Stimulated activated CD4-positive, alpha-beta T cell treated with anti-CD3 and anti-CD28 coated beads, Interleukin-1b, Interleukin-23, amount 100 ng/mL, for 4 hours (primary cell): Measurements from ENCODE around the gene URB2.
"Not testable (repeated sequence)": the region's sequence is repeated elsewhere in the genome, so short reads cannot be mapped to it uniquely, and the experiment has no call there.

Source experiments
- DNase-seq, 2 donors: peaks; one replicate each; pipeline ENCODE4 v3.0.0-alpha.2; 2020; ENCODE audit warnings: low read depth in 2 of 2

URB2 gene

DNA sequence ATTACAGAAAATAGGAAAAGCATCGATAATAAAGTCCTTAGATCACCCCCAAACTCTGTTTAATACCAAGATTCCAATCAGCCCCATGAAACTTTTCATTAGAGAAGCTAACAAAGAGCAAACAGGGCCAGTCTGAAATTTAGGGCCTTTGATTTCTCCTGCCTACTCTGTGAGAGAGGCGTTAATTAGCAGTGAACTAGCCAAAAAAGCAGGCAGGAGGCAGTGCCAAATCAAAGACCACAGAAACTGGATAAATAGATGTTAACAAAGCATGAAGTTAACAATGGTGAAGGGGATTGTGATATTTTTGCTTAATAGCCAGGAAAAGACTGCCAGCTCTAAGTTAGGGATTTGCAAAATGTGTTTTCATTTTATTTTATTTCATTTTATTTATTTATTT lies 11.3 kb upstream of the URB2 start:
- no peak for DNase-seq

DNA sequence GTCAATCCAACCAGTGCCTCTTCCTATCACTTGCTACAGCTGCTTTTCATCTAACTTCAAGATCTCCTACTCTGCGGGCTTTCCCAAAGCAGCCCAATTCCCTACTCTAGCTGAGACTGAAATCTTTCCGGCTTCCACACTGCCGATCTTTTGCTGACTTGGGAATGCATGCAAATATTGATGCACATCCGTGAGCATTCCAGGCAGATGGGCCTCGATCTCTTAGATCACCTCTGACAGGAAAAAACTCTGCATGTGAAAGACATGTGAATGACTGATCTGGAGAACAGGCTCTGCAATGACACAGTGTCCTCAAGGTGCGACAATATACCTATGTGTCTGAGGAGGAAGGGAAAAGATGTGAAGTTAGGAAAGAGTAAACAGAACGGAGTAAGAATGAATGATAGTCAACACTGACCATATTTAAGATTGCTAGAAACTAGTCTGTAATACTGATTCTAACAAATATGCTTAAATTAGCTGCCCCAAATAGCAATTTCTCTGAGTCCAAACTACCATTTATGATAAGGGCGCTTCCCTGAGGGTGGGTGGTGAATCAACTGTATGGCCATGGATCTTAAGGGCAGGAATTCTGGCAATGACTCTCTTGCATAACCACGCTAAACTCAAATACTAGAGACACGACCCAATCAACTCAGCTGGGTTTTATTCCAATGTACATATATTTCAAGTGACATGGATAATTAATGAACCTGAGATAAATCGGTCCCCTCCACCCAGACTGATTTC lies 8.5 kb upstream of the URB2 start:
- no peak for DNase-seq

DNA sequence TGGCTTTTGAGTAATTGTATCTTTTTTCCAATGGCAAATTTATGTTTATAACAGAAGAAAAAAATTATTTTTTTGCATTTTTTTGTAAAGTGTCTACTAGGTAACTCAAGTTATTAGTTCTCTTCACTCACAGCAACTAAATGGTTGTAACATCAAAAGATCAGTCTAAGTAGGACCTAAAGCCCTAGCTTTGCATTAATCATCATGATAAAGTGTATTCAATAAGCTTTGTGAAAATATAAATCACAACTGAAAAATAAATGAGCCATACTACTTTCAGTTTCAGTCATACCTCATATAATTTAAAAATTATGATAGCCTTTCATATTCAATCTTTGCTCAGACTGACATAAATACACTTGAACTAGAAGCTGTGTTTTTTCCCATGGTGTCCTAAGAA lies 7.0 kb upstream of the URB2 start:
- DNase-seq, result no peak

DNA sequence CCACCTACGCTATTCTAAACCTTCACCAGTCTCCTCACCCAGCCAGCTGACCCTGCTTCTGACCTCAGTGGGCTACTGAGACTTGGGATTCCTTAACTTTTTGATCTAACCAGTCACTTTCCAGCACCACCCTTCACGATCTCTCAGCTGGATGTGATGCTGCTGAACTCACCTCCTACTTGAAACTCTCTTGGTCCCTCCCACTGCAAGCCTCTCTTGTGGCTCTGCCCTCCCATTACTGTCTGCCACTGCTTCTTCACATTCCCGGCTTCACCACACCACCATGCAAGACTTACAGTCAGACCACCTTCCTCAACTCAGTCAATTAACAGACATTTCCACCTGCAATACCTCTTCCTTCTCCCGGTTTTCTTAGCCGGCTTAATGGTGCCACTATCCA lies 6.4 kb upstream of the URB2 start:
- no peak for DNase-seq

DNA sequence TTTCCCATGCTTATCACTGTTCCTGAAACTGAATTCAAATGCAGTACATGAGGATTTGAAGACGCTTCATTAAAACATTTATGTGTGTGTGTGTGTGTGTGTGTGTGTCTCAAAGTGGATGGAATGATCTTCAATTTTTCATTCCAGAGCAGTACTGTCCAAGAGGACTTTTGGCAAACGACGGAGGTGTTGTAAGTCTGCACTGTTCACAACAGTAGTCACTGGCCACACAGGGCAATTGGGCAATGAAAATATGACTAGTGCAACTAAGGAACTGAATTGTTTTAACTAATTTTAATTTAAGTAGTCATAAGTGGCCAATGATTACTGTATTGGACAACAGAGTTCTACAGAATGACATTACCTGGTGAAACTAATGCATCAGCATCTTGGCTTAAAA lies 5.2 kb upstream of the URB2 start:
- no peak for DNase-seq

DNA sequence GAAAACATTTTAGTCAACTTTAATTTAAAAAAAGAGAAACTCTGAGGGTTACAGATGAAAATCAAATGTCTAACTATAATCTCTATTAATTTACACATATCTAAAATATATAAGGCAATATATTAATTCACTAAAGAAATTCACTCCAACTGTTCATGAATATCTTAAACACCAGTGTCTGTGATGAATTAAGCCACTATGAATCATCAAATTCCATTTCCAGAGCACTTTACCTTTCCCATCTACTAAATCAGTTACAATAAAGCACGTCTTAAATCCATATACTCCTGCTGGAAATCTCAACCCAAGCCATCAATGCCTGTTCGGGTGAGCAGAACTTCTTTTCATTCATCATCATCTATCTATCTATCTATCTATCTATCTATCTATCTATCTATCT lies 4.4 kb upstream of the URB2 start:
- DNase-seq, result no peak

DNA sequence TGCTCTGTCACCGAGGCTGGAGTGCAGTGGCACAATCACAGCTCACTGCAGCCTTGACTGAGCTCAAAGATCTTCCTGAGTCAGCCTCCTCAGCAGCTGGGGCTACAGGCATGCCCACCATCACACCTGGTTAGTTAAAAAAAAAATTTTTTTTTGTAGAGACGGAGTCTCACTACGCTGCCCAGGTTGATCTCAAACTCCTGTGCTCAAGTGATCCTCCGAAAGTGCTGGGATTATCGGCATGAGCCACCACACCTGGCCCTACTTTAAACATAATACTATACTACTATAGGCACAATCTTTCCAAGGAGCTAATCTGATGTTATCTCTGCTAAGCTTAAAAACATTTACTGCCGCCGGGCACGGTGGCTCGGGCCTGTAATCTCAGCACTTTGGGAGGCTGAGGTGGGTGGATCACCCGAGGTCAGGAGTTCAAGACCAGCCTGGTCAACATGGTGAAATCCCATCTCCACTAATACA lies 3.4 kb upstream of the URB2 start:
- DNase-seq, result not testable (repeated sequence)

DNA sequence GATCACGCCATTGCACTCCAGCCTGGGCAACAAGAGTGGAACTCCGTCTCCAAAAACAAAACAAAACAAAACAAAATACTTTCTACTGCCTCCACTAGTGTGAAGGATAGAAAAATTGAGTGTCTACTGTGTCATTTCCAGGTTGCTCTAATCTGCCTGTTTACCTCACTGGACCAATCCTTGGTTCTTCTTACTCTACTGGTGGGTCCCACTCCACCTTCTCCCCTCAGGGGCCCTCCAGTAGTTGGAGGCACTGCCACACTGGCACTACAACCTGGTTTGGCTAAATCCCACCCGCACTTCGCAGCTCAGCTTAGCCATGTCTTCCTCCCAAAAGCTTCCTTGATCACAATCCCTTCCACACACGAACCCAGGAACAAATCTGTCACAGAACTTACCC lies 2.8 kb upstream of the URB2 start:
- no peak for DNase-seq

DNA sequence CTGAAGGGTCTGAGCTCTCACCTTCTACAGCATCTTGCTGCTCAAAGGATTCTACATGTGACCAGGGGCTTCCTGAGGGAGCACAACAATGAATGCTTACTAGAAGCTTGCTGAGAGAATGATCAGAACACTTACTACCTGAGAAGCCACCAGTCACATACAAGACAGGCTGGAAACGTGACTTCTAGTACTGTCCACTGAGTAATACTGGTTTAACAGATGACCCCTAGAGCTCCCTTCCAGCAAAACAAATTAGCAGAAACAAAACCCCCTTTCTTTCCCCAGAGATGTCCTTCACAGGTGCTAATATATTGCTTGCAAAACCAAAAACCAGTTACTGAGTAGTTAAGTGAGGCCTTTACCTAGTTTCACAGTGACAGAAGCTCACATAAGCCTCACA lies 2.2 kb upstream of the URB2 start:
- DNase-seq, result no peak

DNA sequence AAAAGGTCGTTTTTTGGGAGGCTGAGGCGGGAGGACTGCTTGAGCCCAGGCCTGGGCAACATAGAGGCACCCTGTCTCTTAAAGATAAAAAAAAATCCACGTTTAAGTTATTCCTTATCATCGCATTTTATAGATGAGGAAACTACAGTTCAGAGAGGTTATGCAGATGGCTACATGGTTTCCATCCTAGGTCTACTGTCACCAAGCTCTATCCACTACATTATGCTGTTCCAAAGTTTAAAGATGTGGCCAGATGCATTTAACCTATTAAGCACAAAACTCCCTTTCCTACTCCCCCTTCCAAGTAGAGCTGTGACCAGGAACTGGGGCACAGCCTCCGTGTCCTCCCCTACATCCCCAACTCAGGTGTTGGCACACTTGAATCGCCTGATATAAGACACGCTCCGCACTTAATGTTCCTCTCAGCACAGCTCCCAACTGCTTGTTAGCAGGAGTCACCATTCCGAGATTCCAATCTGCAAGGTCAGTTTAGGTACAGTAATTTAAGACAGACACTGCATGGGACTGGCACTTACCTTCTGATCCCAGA lies 1.5 kb upstream of the URB2 start:
- no peak for DNase-seq

DNA sequence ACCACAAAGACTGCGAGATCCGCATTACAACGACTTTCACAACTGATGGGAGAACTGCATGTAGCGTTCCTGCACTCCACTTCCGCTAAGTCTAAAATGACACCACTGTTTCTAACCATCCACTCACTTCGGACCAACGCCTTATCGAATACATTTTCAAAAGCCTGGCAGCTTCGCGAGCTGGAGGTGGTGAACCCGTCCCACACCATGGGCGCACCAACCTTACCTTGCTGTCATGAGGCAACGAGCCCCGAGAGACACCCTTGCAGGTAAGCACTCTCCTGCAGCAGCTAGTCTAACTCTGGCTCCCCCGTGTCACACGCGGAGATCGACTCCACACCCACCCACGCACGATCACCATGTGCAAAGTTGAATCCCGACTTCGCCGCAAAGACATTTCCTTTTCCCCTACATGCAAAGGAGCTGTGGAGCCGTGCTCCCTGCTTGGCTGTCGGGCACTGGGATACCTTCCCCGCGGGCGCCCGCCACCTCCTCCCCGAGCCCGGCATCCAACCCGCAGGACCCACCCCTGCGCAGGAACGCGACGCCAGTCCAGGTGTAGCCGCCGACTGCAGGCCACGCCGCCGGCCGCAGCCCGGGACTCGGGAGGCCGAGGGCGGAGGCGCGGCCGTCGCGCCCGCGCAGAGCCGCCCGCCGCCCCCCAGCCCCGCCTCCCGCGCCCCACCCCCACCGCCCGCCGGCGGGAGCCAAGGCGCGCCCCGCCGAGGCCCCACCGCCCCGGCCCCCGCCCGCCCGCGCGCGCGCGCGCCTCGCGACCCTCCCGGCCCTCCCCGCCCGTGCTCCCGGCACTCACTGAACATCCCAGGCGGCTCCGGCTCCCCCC lies 754 bp upstream of the URB2 start:
- DNase-seq, result peak; percentile 46 to 52

DNA sequence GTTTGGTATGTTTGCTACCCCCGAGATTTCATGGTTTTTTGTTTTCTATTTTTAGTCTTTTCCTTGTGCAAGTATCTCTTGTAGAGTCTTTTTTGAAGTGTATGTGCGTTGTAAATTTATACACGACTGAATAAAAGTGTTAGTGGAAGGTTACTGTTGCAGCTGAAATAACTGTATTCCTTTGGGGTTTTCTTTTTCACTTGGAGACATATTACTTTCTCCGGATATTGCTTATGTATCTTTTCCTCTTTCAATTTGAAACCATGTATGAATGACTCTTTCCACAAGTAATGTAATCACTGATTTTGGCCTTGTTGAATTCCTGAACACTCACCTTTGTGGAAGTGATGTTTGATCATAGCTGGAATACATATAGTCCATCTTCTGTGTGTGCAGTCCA lies 956 bp downstream of the URB2 start:
- DNase-seq, result no peak

DNA sequence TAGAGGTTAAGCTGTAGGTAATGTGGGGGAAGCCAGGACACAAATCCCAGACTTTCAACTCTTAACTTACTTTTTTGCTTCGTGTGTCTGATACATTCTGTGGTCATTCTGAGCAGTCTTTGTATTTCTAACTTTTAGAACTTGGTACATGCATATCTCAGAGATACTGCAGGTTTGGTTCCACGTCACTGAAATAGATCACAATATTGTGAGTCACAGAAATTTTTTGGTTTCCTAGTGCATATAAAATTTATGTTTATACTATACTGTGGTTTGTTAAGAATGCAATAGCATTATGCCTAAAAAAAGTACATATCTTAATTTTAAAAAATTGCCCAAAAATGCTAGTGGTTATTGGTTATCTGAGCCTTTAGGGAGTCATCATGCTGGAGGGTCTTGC lies 3.2 kb downstream of the URB2 start:
- no peak for DNase-seq

DNA sequence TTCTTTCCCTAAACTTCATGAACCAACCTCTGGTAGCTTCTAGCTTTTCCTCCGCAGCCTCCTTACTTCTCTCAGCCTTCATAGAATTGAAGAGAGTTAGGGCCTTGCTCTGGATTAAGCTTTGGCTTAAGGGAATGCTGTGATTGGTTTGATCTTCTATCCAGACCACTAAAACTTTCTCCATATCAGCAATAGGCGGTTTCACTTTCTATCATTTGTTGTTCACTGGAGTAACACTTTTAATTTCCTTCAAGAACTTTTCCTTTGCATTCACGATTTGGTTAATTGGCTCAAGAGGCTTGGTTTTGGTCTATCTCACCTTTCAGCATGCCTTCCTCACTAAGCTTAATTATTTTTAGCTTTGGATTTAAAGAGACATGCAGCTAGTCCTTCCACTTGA lies 5.1 kb downstream of the URB2 start:
- DNase-seq, result no peak

DNA sequence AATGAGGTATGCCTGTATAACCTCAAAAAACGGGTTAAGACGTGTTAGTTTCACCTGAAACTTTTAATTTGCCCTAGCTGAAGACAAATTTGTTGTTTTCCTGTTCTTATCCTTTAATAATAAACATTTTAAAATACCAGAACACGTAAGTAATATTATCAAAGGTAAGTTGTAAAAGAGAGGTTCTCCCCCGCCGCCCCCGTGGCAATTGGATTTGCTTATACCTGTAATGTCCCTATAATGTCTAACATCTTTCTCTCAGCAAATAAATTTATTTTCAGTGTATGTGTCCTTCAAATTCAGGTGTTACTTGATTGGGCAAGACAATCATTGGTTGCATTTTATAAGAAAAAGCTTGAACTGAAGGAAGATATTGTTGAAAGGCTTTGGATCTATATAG lies 5.9 kb downstream of the URB2 start:
- DNase-seq, result no peak

DNA sequence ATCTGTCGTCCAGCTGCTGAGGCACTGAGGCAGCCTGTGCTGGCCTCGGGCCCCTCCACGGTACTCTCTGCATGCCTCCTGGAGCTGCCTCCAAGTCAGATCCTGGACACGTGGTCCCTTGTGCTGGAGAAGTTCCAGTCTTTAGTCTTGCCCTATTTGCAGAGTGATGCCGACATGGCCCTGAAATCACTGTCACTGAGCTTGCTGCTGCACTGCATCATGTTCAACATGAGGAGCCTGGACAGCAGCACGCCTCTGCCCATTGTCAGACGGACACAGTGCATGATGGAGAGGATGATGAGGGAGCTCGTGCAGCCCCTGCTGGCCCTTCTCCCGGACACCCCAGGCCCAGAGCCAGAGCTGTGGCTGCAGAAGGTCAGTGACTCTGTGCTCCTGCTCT lies 10.0 kb downstream of the URB2 start:
- no peak for DNase-seq

DNA sequence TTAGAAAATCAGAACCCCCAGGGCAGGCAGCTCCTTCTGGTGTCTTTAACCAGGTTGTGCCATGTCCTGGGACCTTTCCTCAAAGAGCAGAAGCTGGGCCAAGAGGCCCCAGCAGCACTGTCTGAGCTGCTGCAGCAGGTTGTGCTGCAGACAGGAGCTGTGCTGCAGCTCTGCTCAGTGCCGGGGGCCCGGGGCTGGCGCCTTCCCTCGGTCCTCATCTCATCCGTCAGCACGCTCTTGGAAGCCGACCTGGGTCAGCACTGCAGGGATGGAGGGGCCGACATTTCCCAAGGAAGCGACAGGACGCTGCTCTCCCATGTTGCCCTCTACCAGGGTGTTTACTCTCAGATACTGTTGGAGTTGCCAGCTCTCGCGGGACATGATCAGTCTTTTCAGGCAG lies 11.7 kb downstream of the URB2 start:
- DNase-seq, result no peak

DNA sequence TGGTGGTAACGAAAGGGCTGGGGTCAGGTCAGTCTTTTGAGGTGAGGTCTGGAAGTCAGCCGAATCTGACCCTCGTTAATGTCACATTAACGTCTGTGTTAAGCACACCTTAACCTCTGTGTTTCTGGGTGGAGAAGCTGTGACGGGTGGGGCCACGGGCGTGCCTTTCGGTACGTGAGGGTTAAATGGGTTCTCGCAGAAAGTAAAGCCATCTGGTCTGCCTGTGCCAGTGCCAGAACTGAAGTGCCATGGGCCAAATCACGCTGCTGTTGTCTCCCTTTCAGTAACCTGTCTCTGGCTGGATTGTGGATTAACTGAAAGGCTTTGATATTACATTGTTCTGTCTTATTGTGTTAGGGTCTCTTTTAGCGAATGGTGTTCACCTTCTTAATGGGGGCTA lies 14.4 kb downstream of the URB2 start:
- no peak for DNase-seq

DNA sequence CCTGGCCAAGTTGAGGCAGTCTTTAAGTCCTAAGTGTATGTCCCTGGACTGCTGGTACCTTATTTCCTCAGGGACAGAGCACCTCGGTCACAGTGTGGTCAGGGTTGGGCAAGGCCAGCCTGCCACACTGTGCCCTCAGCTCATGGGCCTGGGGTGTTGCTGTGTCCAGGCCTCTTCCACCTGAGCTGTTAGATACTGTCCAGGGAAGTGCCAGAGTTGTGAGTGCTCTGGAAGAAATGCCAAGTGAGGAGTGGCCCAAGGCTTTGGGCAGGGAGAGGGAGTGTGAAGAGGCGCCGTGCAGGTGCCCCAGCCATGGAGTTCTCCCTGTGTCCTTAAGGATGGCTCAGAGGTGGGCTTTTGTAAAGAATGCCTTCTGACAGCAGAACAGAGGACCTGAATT lies 15.3 kb downstream of the URB2 start:
- DNase-seq, result no peak

DNA sequence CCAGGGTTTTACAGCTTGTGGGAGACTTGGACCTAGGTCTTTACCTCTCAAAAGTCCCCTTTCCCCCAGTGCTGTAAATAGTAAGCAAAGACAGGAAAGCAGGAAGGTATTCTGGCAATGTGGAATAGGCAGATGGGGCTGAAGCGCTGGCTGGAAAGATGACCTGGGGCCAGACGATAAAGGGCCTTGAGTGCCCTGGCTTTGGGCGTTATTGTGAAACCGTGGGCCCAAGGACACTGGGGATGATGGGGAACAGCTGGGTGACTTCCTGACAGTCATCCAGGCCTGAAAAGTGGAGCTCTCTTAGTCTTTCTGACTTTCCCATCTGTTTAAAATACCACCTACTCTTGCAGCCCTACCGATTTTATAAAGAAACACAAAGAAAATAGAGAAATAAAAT lies 16.3 kb downstream of the URB2 start:
- no peak for DNase-seq

DNA sequence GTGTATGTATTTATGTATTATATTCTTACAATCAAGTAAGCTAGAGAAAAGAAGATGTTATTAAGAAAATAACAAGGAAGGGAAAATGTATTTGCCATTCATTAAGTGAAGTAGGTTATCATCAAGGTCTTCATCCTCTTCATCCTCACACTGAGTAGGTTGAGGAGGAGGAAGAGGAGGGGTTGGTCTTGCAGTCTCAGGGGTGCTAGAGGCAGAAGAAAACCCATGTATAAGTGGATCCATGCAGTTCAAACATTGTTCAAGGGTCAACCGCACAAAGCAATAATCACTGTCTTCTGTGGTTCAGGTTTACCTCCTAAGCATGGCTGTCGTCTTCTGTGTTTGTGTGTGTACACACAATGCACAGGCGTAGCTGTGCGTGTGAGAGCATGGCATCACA lies 16.9 kb downstream of the URB2 start:
- no peak for DNase-seq

DNA sequence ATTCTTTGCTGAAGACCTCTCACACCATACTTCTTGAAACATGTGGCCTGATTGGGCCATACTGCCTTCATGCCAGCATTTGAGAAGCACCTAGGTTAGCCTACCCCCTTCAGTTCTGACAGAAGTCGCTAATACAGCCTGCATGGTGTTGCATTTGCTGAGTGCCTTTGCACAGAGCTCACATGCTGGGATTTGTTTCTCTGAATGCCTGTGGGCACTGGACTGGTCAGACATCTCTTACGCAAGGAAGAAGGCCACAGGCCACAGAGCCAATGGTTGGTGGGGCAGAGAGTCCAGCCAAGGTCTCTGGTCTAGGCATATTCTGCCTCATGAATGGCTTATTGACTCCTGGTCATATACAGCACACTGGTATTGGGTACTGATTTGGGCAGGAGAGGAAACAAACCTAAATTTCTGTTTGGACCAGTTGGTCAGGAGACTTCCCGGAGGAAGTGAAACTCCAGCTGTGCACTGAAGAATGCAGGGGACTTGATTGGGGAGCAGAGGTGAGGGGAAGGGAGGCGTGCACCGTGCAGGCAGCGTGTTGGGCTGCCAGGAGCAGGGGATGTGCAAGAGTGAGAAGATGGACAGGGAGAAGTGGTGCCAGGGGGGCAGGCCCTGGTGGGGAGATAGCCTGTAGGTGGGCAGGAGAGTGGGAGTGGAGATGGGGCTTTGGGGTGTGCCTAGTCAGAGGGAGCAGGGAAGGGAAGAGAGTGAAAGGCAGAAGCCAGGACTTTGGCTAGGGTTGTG lies 18.1 kb downstream of the URB2 start:
- DNase-seq, result no peak
